Measurements from ENCODE around the gene MSH3. TPM values are rescaled to one million over a fixed set of nuclear protein-coding genes. Genes with fewer than 3 reads are reported as not detected.

MSH3 gene
- total and polyA plus RNA-seq, 2 of the 8 experiments (the other 6 are each of a cell fraction or from before 2014, with no cell fraction given): 3.6 to 22.6 TPM

- H4K8ac ChIP-seq (ENCODE audit: extremely low read depth, insufficient read depth, low read length): no peak overlapping the region
- no peak overlapping the region for H3K4ac ChIP-seq (replicated peaks; ENCODE audit: insufficient read length, low read depth, low read length)
- no peak overlapping the region for H3K4me3 ChIP-seq (ENCODE audit: extremely low read depth in 1 of 4, insufficient read depth in 2 of 4, low read depth in 3 of 4, low read length in 4 of 4)
- no peak overlapping the region for H2AK5ac ChIP-seq (ENCODE audit: low read depth, low read length)
- no peak for FAIRE-seq
- no peak overlapping the region for H3K18ac ChIP-seq (ENCODE audit: extremely low read depth, low read length)
- WGBS, 2 experiments (ENCODE audit: extremely low coverage in 1 of 2, insufficient coverage in 1 of 2, insufficient read length in 1 of 2, insufficient replicate concordance in 2 of 2, low coverage in 1 of 2, low lambda C conversion rate in 2 of 2, missing lambda C conversion rate in 1 of 2): 100% methylated on average over 1 of the region's 1 CpG; no CpG with 5 or more reads in 1 of the 2 experiments
- no peak overlapping the region for H3K14ac ChIP-seq (ENCODE audit: insufficient read length)
- H3K23ac ChIP-seq (ENCODE audit: insufficient read length): no peak overlapping the region
- no peak overlapping the region for H2BK12ac ChIP-seq (ENCODE audit: low read depth, low read length)
- no peak overlapping the region for H2BK15ac ChIP-seq (ENCODE audit: low read length)
- H4K91ac ChIP-seq (replicated peaks; ENCODE audit: insufficient read length, low read length): no peak overlapping the region
- no peaks in the 10 kb centered on the region for H3K4me1 ChIP-seq (replicated peaks in 1 of 4; ENCODE audit: control insufficient read depth in 3 of 4, insufficient read depth in 4 of 4, low read length in 3 of 4)
- H2BK5ac ChIP-seq (ENCODE audit: low read depth, low read length): no peak overlapping the region
- no peaks in the 10 kb centered on the region for H4K20me1 ChIP-seq (replicated peaks in 1 of 2; ENCODE audit: control insufficient read depth in 1 of 2, insufficient read depth in 2 of 2, low read length in 2 of 2)
- H2BK20ac ChIP-seq (ENCODE audit: low read length): no peak overlapping the region
- ChIA-PET POLR2A (ENCODE audit: partially characterized antibody) (interaction anchor here (2.6 kb wide), 1 partner anchor 10 kb away, joined by 6 read pairs; no protein-coding TSS in a partner anchor), CTCF (ENCODE audit: partially characterized antibody) (no interaction called here)
- no peak overlapping the region for H3K9ac ChIP-seq (replicated peaks in 1 of 4; ENCODE audit: extremely low read depth in 1 of 4, low read depth in 3 of 4, low read length in 3 of 4)
- H3K9me3 ChIP-seq (ENCODE audit: insufficient read depth in 2 of 2, low read depth in 1 of 2, low read length in 1 of 2): peaks cover 0 to 3% of the 10 kb centered on the region in 2 experiments; a peak in 1 of 4 replicates
- no peaks in the 10 kb centered on the region for H3K79me2 ChIP-seq (ENCODE audit: control insufficient read depth in 1 of 2, insufficient read depth in 2 of 2, low read length in 2 of 2)
- no peak overlapping the region for H4K5ac ChIP-seq (ENCODE audit: insufficient read length, low read depth, low read length)
- no peak overlapping the region for H3K4me2 ChIP-seq (ENCODE audit: insufficient read depth in 1 of 2, low read depth in 2 of 2, low read length in 2 of 2)
- no peak overlapping the region for H3K27ac ChIP-seq (ENCODE audit: low read depth, low read length)
- no peak overlapping the region for H2AFZ ChIP-seq (ENCODE audit: low read length)
- no peak overlapping the region for H3K56ac ChIP-seq (replicated peaks; ENCODE audit: insufficient read length, low read depth, low read length)
- H3K23me2 ChIP-seq (ENCODE audit: low read depth, low read length): no peaks in the 10 kb centered on the region
- no peak overlapping the region for H2BK120ac ChIP-seq (replicated peaks; ENCODE audit: low read depth, low read length)
- H3K27me3 ChIP-seq (replicated peaks in 1 of 4; ENCODE audit: control insufficient read depth in 3 of 4, extremely low read depth in 1 of 4, insufficient read depth in 3 of 4, low read length in 3 of 4): no peaks in the 10 kb centered on the region
- no peak for DNase-seq (ENCODE audit: low read depth in 1 of 2, low spot score in 2 of 2)
- H3K36me3 ChIP-seq (ENCODE audit: control insufficient read depth in 2 of 4, insufficient read depth in 4 of 4, low read length in 3 of 4): no peaks in the 10 kb centered on the region
- H3K79me1 ChIP-seq (ENCODE audit: low read depth, low read length): no peaks in the 10 kb centered on the region
- TF ChIP-seq MAFK (IDR thresholded peaks at IDR 0.05; ENCODE audit: low read depth, low read length): no peak
- TF ChIP-seq JUN (IDR thresholded peaks at IDR 0.05; ENCODE audit: low read depth, low read length): no peak
- no peak for TF ChIP-seq BCL11A (IDR thresholded peaks at IDR 0.05; ENCODE audit: low read depth in 2 of 2, low read length in 2 of 2)
- no peak for TF ChIP-seq KDM4A (IDR thresholded peaks at IDR 0.05; ENCODE audit: low read depth, low read length, severe bottlenecking)
- no peak for TF ChIP-seq ZNF274 (IDR thresholded peaks at IDR 0.05; ENCODE audit: borderline replicate concordance, extremely low read depth, low read length)
- no peak for TF ChIP-seq SP1 (IDR thresholded peaks at IDR 0.05; ENCODE audit: low read depth, low read length)
- no peak for TF ChIP-seq KDM5A (IDR thresholded peaks at IDR 0.05; ENCODE audit: low read length)
- no peak for TF ChIP-seq SIX5 (IDR thresholded peaks at IDR 0.05; ENCODE audit: low read depth, low read length)
- TF ChIP-seq BACH1 (IDR thresholded peaks at IDR 0.05; ENCODE audit: low read length): no peak
- no peak for TF ChIP-seq RNF2 (IDR thresholded peaks at IDR 0.05; ENCODE audit: borderline replicate concordance, low read depth, low read length, missing control alignments, poor library complexity, severe bottlenecking)
- no peak for TF ChIP-seq YY1 (IDR thresholded peaks at IDR 0.05; ENCODE audit: low read depth, low read length)
- TF ChIP-seq CTBP2 (IDR thresholded peaks at IDR 0.05; ENCODE audit: borderline replicate concordance, insufficient read depth, insufficient read length, low read length): no peak
- TF ChIP-seq NRF1 (IDR thresholded peaks at IDR 0.05; ENCODE audit: low read depth, low read length): no peak
Measured at GRCh38 chr5:80608731-80609130, 45.7 kb upstream of the MSH3 start.

Data from H1 (cell line).